ENCODE results near the gene RHCE.
"Not testable (repeated sequence)": the region's sequence is repeated elsewhere in the genome, so short reads cannot be mapped to it uniquely, and the experiment has no call there.

Gene RHCE

GRCh38 chr1:25445993-25446538, 25.4 kb upstream of the RHCE start:
- TF ChIP-seq CTCF (IDR thresholded peaks at IDR 0.05; ENCODE audit: low read depth, low read length), result no peak
- no peak for DNase-seq (ENCODE audit: low read depth, low spot score)
- no peak overlapping the region for H3K4me3 ChIP-seq (ENCODE audit: low read depth, low read length)
- in situ Hi-C loops (cut with HindIII; ENCODE audit: low sequenced_read_pairs), result no loop called here

GRCh38 chr1:25444604-25445003, 24.0 kb upstream of the RHCE start:
- DNase-seq (ENCODE audit: low read depth, low spot score); H3K4me3 ChIP-seq (ENCODE audit: low read depth, low read length); in situ Hi-C loops (cut with HindIII; ENCODE audit: low sequenced_read_pairs): not testable (repeated sequence)

- no peak for TF ChIP-seq CTCF (IDR thresholded peaks at IDR 0.05; ENCODE audit: low read depth, low read length)
- in situ Hi-C loops (cut with HindIII; ENCODE audit: low sequenced_read_pairs), result no loop called here
- DNase-seq (ENCODE audit: low read depth, low spot score), result no peak
- H3K4me3 ChIP-seq (ENCODE audit: low read depth, low read length), result no peak overlapping the region
Observed at GRCh38 chr1:25443030-25443699, 22.5 kb upstream of the RHCE start.

- no peak for TF ChIP-seq CTCF (IDR thresholded peaks at IDR 0.05; ENCODE audit: low read depth, low read length)
- H3K4me3 ChIP-seq (ENCODE audit: low read depth, low read length), result no peak overlapping the region
- peak; percentile 53 for DNase-seq (ENCODE audit: low read depth, low spot score)
- in situ Hi-C loops (cut with HindIII; ENCODE audit: low sequenced_read_pairs), result no loop called here
Observed at GRCh38 chr1:25442178-25442577, 21.6 kb upstream of the RHCE start.

- DNase-seq (ENCODE audit: low read depth, low spot score), result no peak
- no peak for TF ChIP-seq CTCF (IDR thresholded peaks at IDR 0.05; ENCODE audit: low read depth, low read length)
- in situ Hi-C loops (cut with HindIII; ENCODE audit: low sequenced_read_pairs), result no loop called here
Observed at GRCh38 chr1:25439287-25439686, 18.7 kb upstream of the RHCE start.

GRCh38 chr1:25437672-25438071, 17.0 kb upstream of the RHCE start:
- in situ Hi-C loops (cut with HindIII; ENCODE audit: low sequenced_read_pairs), result no loop called here
- TF ChIP-seq CTCF (IDR thresholded peaks at IDR 0.05; ENCODE audit: low read depth, low read length), result no peak
- no peak overlapping the region for H3K4me3 ChIP-seq (ENCODE audit: low read depth, low read length)
- DNase-seq (ENCODE audit: low read depth, low spot score), result no peak

More at GRCh38 chr1:25439287-25439686, 18.7 kb upstream of the RHCE start:
- H3K4me3 ChIP-seq (ENCODE audit: low read depth, low read length), result no peak overlapping the region

- in situ Hi-C loops (cut with HindIII; ENCODE audit: low sequenced_read_pairs), result no loop called here
- no peak overlapping the region for H3K4me3 ChIP-seq (ENCODE audit: low read depth, low read length)
Observed at GRCh38 chr1:25435397-25436108, 14.9 kb upstream of the RHCE start.

More at GRCh38 chr1:25435397-25436108, 14.9 kb upstream of the RHCE start:
- no peak for TF ChIP-seq CTCF (IDR thresholded peaks at IDR 0.05; ENCODE audit: low read depth, low read length)
- no peak for DNase-seq (ENCODE audit: low read depth, low spot score)

All from astrocyte of the spinal cord (primary cell).